ENCODE measurements around the gene MYCBP2.
"Not testable (repeated sequence)": the region's sequence is repeated elsewhere in the genome, so short reads cannot be mapped to it uniquely, and the experiment has no call there.

The MYCBP2 gene

GRCh38 chr13:77335543-77335942 lies 8.6 kb upstream of the MYCBP2 start:
- no peak for DNase-seq (ENCODE audit: low spot score)

DNA sequence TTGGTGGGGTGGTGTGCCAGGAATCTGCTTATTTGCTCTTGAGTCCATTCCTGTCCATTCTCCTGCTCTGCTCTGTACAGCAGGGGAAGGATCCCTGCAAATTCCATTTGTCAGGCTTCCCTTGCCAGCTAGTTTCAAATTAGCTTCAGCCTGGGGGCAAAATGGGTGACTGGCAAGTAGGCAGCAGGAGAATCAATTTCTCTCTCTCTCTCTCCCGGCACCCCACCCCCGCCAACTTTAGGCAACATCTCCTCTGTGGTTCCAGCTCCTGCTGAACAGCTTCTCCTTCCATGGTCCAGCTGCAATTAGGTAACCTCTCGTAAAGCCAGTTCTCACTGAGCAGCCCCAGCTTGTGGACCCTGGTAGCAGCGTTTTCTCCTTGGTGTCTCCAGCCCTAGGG lies 6.7 kb upstream of the MYCBP2 start:
- no peak for DNase-seq (ENCODE audit: low spot score)

GRCh38 chr13:77331421-77331820 lies 4.5 kb upstream of the MYCBP2 start:
- DNase-seq (ENCODE audit: low spot score), result no peak

DNA sequence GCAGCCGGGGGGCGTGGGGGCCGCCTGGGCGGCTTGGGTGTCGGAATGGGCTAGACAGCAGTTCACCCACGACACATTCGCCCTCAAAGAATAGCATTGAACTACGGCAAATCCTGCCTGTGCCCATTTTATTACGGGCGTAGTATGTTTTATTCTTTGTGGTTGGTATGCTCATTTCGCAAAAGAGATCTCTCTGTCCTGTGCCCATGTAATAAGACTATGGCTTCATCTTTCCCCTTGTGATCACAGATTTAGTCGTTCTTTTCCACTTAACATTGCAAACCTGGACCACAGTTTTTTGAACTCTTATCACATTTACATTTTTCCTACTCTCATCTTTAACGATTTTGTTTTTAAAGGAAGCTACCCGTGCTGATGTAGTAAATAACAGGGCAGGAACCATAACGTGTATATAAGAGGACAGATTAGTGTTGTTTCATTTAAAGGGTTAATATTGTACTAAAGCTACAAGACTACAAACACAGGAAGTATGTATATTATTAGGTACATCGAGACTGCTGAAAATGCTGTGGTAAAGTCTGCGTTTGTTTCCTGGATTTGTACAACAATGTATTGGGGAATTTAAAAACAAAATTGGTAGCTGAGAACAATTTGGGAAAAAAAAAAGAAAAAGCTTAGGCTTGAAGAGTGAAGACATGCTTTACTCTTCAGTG lies 3.2 kb upstream of the MYCBP2 start:
- no peak for DNase-seq (ENCODE audit: low spot score)

DNA sequence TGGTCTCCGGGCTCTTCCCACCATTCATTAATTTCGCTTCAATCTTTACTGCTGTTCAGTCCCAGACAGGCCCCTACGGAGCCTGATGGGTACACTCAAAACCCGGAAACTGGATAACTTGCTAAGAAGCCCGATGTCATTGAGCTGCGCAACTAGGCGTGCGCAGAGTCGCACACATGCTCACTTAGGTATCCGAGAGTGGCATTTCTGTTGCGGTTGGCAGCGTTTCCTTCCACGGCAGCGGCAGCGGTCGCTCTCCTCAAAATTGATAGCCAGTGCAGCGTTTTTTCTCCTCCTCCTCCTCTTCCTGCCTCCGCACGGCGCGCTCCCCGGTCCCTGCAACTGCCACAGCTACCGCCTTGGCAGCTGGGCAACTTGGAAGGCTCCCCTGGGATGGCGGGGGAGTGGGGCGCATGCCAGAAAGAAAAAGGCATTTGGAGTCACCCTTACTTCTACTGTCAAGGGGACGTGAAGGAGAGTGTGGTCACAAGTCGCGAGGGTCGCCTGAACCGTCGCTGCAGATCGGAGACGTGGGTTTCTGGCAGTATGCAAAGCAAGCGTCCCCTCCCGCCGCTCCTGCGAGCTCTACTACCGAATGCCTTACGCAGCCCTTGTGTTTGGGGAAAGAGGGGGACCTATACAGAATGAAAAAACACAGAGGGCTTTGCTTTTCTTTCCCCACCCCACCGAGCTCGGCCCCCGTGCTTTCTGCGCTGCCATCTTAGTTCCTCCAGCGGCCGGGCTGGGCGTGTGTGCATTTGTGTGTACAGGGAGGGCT lies 2.4 kb upstream of the MYCBP2 start:
- peak; percentile 71 for DNase-seq (ENCODE audit: low spot score)

GRCh38 chr13:77328819-77329132 lies 1.9 kb upstream of the MYCBP2 start:
- no peak for DNase-seq (ENCODE audit: low spot score)

DNA sequence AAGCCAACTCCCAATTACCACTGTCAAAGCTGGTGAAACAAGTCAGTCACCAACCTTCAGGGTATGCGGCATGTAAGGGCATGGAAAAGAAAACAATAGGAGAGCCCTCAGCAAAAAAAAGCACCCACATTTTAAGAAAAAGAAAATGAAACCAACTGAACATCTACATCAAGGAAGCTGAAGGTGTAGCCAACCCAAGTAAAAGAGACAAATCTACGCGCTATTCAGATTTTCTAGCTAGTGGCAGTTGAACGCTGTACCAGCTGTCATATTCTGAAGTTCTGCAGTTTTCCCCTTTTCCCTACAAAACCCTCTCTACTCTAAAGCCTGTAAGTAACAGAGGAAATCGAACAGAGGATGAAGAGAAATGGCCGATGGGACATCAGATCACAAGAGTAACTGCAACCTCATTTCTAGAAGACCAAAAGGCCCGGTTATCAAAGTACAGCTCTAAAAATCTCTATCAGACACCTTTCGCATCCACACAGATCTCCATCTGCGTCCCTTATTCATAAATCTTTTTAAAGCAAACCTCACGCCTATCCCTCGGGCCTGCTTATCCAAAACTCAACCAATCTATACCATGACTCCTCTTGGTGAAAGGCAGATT lies 1.4 kb downstream of the MYCBP2 start:
- DNase-seq (ENCODE audit: low spot score), result no peak

DNA sequence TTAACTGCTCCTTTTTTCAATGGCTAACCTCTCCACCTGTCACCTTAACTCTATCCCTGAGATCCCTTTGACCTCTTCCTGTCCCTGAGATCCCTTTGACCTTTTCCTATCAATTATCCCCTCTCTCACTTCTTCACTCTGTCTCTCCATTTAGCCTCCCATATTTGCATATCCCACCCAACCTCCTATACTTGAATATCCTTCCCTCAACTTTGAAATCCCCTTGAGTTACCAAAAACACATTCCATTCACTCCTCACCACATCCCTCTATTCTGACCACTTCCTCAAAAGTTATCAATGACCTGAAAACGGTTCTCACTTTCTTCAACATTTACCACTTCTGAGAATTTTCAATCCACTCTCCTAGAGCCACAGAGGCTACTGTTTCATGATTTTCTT lies 3.0 kb downstream of the MYCBP2 start:
- no peak for DNase-seq (ENCODE audit: low spot score)

DNA sequence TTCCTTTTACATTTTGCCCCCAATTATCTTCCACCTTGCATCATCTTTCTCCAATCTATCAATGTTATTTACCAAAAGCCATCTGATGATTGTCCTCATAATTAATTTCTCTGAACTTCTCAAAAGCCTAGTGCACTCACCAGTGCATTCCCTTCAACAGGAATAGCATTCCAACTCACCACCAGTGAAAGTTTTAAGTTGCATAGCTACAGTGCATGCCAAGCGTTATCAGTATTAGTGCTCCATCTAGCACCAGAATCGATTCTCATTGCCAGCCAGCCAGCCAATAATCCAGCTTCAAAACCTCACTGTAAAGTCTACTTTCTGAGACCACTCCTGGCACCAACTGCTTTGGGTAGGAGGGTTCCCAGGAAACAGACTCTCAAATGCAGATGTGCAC lies 7.4 kb downstream of the MYCBP2 start:
- no peak for DNase-seq (ENCODE audit: low spot score)

- no peak for DNase-seq (ENCODE audit: low spot score)
Measured at GRCh38 chr13:77318741-77319140, 8.2 kb downstream of the MYCBP2 start.

- no peak for DNase-seq (ENCODE audit: low spot score)
Measured at GRCh38 chr13:77316430-77316829, 10.5 kb downstream of the MYCBP2 start.

DNA sequence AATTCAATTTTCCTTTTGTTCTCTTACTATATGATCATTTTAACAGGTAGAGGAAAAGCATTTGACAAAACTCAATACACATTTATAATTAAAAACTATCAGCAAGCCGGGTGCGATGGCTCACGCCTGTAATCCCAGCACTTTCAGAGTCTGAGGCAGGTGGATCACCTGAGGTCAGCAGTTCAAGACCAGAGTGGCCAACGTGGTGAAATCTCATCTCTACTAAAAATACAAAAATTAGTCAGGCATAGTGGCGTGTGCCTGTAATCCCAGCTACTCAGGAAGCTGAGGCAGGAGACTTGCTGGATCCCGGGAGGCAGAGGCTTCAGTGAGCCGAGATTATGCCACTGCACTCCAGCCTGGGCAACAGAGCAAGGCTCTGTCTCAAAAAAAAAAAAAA lies 11.4 kb downstream of the MYCBP2 start:
- DNase-seq (ENCODE audit: low spot score), result not testable (repeated sequence)

DNA sequence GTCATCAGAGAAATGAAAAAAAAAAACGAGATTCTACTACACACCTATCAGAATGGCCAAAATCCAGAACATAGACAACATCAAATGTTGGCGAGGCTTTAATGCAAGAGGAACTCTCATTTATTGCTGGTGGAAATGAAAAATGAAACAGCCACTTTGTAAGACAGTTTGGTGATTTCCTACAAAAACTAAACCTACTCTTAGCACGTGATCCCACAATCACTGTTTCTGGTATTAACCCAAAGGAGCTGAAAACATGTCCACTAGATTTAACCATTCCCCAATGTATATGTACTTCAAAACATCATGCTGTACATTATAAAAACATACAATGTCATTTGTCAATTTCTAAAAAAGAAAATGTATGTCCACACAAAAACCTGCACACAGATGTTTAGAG lies 13.0 kb downstream of the MYCBP2 start:
- no peak for DNase-seq (ENCODE audit: low spot score)

DNA sequence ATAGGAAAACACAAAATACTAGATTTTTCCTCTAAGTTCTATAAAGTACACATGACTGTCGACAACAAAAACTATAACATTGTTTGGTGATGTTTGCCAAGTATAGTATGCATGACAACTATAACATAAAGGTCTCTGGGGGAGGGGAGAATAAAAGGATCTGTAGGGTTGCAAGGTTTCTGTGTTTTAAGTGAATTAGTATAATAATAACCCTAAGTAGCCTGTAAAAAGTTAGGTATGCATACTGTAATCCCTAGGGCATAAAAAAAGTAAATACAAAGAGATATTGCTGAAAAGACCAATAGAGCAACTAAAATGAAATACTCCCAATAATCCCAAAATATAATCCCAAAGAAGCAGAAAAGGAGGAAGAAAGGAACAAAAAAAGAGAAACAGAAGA lies 14.6 kb downstream of the MYCBP2 start:
- DNase-seq (ENCODE audit: low spot score), result no peak

DNA sequence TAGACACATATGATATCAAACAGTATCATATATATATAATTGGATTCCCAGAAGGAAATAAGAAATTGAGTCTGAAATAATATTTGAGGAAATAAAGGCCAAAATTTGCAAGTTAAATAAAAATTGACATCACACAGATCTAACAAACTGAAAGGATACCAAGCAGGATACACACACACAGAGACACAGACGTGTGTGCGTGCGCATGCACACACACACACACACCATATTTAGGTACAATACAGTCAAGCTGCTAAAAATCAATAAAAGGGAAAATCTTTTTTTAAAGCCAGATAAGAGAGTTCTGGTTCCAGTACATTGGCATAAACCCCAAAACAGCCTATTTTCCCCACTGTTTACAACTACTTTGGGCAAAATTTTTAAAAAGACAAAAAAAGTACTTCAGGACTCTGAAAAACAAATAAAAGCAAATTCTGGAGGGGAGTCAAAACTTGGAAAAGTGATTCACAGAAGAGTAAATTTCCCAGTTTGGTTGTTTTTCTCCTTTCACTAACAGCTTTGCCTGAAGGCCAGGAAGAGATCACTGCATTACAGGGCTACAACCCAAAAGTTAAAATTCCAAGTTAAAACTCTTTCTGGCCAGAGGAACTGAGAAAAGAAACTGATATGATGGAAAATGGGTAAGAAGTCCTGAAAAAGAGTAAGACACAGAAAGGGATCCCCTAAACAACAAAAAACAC lies 16.2 kb downstream of the MYCBP2 start:
- no peak for DNase-seq (ENCODE audit: low spot score)

DNA sequence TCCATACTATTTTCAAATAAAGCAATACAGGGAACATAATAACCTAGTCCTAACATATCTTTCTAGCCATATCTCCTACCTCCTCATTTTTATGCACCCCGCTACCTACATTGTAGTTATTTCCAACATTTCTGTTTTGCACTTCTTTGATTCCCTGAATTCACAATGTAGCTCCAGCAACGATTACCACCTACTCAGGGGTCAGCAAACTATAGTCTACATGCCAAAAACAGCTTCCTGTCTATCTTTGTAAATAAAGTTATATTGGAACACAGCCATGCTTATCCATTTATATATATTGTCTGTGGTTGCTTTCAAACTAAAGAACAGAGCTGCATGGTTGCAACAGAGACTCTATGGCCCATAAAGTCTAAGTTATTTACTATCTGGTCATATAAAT lies 16.7 kb downstream of the MYCBP2 start:
- DNase-seq (ENCODE audit: low spot score), result no peak

DNA sequence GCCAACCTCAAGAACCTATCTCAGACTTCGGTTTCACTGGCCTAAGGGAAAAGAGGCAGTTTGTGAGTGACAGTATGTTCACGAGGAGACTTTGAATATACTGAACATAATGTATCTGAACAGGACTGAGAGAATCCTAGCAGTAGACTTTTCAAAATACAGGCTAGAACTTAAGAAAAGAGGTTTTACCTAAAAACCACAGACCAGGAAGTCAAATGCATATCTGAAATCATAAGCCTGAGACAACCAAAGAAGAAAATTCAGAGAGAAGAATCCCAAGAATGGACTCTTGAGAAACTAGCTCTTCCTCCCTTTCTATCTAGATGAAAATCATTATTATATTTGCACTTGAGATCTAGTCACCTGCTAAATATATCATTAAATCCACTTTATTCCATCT lies 17.6 kb downstream of the MYCBP2 start:
- DNase-seq (ENCODE audit: low spot score), result no peak

GRCh38 chr13:77306458-77306857 lies 20.4 kb downstream of the MYCBP2 start:
- DNase-seq (ENCODE audit: low spot score), result no peak

GRCh38 chr13:77305266-77305665 lies 21.6 kb downstream of the MYCBP2 start:
- no peak for DNase-seq (ENCODE audit: low spot score)

GRCh38 chr13:77300176-77301037 lies 26.5 kb downstream of the MYCBP2 start:
- no peak for DNase-seq (ENCODE audit: low spot score)

DNA sequence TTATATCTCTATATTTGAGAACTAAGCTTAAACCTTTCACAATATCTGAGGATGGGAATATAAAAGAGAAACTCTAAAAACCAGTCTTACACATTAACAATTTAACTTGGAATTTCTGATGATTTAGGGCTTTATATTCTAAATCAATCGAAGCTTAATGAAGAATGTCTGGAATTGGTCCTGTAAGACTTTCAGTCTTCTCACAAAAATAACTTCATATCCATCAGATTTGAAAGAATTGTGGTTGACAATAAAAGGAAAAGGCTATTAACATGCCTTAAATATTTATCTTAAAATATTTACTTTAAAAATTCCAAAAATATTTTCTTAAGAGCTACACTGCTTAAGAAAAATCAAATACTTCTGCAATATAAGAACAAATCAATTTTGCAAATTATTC lies 27.3 kb downstream of the MYCBP2 start:
- DNase-seq (ENCODE audit: low spot score), result no peak

- no peak for DNase-seq (ENCODE audit: low spot score)
Measured at GRCh38 chr13:77298426-77298825, 28.5 kb downstream of the MYCBP2 start.

Measured in iPS-NIHi11 (cell line).